ENCODE measurements around the gene TMEM184A. TPM values are rescaled to one million over a fixed set of nuclear protein-coding genes. Genes with fewer than 3 reads are reported as not detected.

TMEM184A gene
- total and polyA plus RNA-seq, 2 donors (not counting 1 experiment from before 2014, with no cell fraction given), result not detected

- no peaks in the 10 kb centered on the region for H4K20me1 ChIP-seq (ENCODE audit: control insufficient read depth, insufficient read depth, low read length, poor library complexity, severe bottlenecking)
- no peak overlapping the region for H3K4me3 ChIP-seq (ENCODE audit: control extremely low read depth in 1 of 5, extremely low read depth in 1 of 5, insufficient read depth in 1 of 5, low read depth in 2 of 5, low read length in 4 of 5)
- H3K9me3 Mint-ChIP-seq (ENCODE audit: insufficient read depth), result peaks cover 6% of the 10 kb centered on the region
- CTCF ChIA-PET, result no interaction called here
- H2AFZ ChIP-seq (ENCODE audit: insufficient read depth, low read depth, low read length, poor library complexity, severe bottlenecking), result no peak overlapping the region
- H3K9me3 ChIP-seq (ENCODE audit: control extremely low read depth in 1 of 3, control insufficient read depth in 2 of 3, insufficient read depth in 1 of 3, low read length in 2 of 3), result peaks cover 0 to 17% (median 0%) of the 10 kb centered on the region in 3 donors
- peaks cover 36 to 45% of the 10 kb centered on the region in 2 donors for H3K4me1 ChIP-seq (ENCODE audit: control insufficient read depth in 2 of 2, insufficient read depth in 2 of 2, low read length in 2 of 2)
- no peak overlapping the region for H3K27ac Mint-ChIP-seq
- POLR2A ChIA-PET, result no interaction called here
- peaks cover 0 to 2% (median 0%) of the 10 kb centered on the region in 4 experiments for H3K27me3 ChIP-seq (replicated peaks in 1 of 4; ENCODE audit: control extremely low read depth in 1 of 4, control insufficient read depth in 3 of 4, insufficient read depth in 4 of 4, low read length in 3 of 4)
- H3K4me3 Mint-ChIP-seq, result no peak overlapping the region
- no peaks in the 10 kb centered on the region for H3K79me2 ChIP-seq (ENCODE audit: control insufficient read depth, insufficient read depth, low read length)
- H3K4me2 ChIP-seq (replicated peaks; ENCODE audit: low read depth, low read length, poor library complexity, severe bottlenecking), result no peak overlapping the region
- H3K4me1 Mint-ChIP-seq, result peaks cover 31% of the 10 kb centered on the region
- intact Hi-C loops (cut with micrococcal nuclease), result no loop called here
- no peak overlapping the region for H3K9ac ChIP-seq (ENCODE audit: low read length)
- DNase-seq (no peak), ATAC-seq (ENCODE audit: low read depth) (no peak)
- H3K27me3 Mint-ChIP-seq, result peaks cover 4% of the 10 kb centered on the region
- 44% methylated on average over 4 of the region's 4 CpGs for WGBS (ENCODE audit: insufficient coverage)
- TF ChIP-seq CTCF (IDR thresholded peaks at IDR 0.05), result no peak
- no peak for TF ChIP-seq EZH2 (IDR thresholded peaks at IDR 0.05; ENCODE audit: borderline replicate concordance, insufficient read depth, low read depth, low read length, poor library complexity, severe bottlenecking)
- H3K36me3 ChIP-seq (replicated peaks in 1 of 2; ENCODE audit: control extremely low read depth in 1 of 2, control insufficient read depth in 1 of 2, extremely low read depth in 1 of 2, insufficient read depth in 2 of 2, low read length in 1 of 2), result no peaks in the 10 kb centered on the region
- H3K27ac ChIP-seq (ENCODE audit: low read length in 2 of 2), result no peak overlapping the region
Measured at GRCh38 chr7:1514995-1515401, 41.0 kb downstream of the TMEM184A start.

- H3K4me1 ChIP-seq (ENCODE audit: control insufficient read depth in 2 of 2, insufficient read depth in 2 of 2, low read length in 2 of 2), result peaks cover 36 to 45% of the 10 kb centered on the region in 2 donors
- TF ChIP-seq CTCF (IDR thresholded peaks at IDR 0.05) (no peak), EZH2 (IDR thresholded peaks at IDR 0.05; ENCODE audit: borderline replicate concordance, insufficient read depth, low read depth, low read length, poor library complexity, severe bottlenecking) (no peak)
- peaks cover 4% of the 10 kb centered on the region for H3K27me3 Mint-ChIP-seq
- H3K4me3 Mint-ChIP-seq, result no peak overlapping the region
- peaks cover 0 to 2% (median 0%) of the 10 kb centered on the region in 4 experiments for H3K27me3 ChIP-seq (replicated peaks in 1 of 4; ENCODE audit: control extremely low read depth in 1 of 4, control insufficient read depth in 3 of 4, insufficient read depth in 4 of 4, low read length in 3 of 4)
- peaks cover 5% of the 10 kb centered on the region for H3K9me3 Mint-ChIP-seq (ENCODE audit: insufficient read depth)
- H3K27ac Mint-ChIP-seq, result no peak overlapping the region
- no peak overlapping the region for H3K4me2 ChIP-seq (replicated peaks; ENCODE audit: low read depth, low read length, poor library complexity, severe bottlenecking)
- no peaks in the 10 kb centered on the region for H3K79me2 ChIP-seq (ENCODE audit: control insufficient read depth, insufficient read depth, low read length)
- peaks cover 31% of the 10 kb centered on the region for H3K4me1 Mint-ChIP-seq
- intact Hi-C loops (cut with micrococcal nuclease), result no loop called here
- no peak overlapping the region for H2AFZ ChIP-seq (ENCODE audit: insufficient read depth, low read depth, low read length, poor library complexity, severe bottlenecking)
- peaks cover 0 to 11% (median 0%) of the 10 kb centered on the region in 3 donors for H3K9me3 ChIP-seq (ENCODE audit: control extremely low read depth in 1 of 3, control insufficient read depth in 2 of 3, insufficient read depth in 1 of 3, low read length in 2 of 3)
- ChIA-PET POLR2A (no interaction called here), CTCF (no interaction called here)
- ATAC-seq (ENCODE audit: low read depth), result no peak
- no peaks in the 10 kb centered on the region for H3K36me3 ChIP-seq (replicated peaks in 1 of 2; ENCODE audit: control extremely low read depth in 1 of 2, control insufficient read depth in 1 of 2, extremely low read depth in 1 of 2, insufficient read depth in 2 of 2, low read length in 1 of 2)
- no peak overlapping the region for H3K9ac ChIP-seq (ENCODE audit: low read length)
- no peak overlapping the region for H3K27ac ChIP-seq (ENCODE audit: low read length in 2 of 2)
- WGBS (ENCODE audit: insufficient coverage), result 93% methylated on average over 12 of the region's 12 CpGs
- no peak overlapping the region for H3K4me3 ChIP-seq (ENCODE audit: control extremely low read depth in 1 of 5, extremely low read depth in 1 of 5, insufficient read depth in 1 of 5, low read depth in 2 of 5, low read length in 4 of 5)
- no peak for DNase-seq
- no peaks in the 10 kb centered on the region for H4K20me1 ChIP-seq (ENCODE audit: control insufficient read depth, insufficient read depth, low read length, poor library complexity, severe bottlenecking)
Measured at GRCh38 chr7:1514407-1514806, 41.6 kb downstream of the TMEM184A start.

Data from B cell (primary cell).